Neural progenitor cell (in vitro differentiated cells): ENCODE results near the gene BRINP2. TPM values are rescaled to one million over a fixed set of nuclear protein-coding genes. Genes with fewer than 3 reads are reported as not detected.

ENCODE experiments used
- DNase-seq: peaks from one replicate; pipeline ENCODE4 v3.0.0-alpha.2; 2016; ENCODE audit warnings: low spot score
- H2AFZ ChIP-seq: fragments of 200-600 bp; sonication (generic); replicated peaks from 2 replicates; pipeline ENCODE4 v1.6.1; 2016; ENCODE audit warnings: antibody characterized with exemption
- H3F3A ChIP-seq: fragments of 200-600 bp; sonication (generic); 2 replicates; pipeline ENCODE4 v1.6.1; 2016; ENCODE audit warnings: antibody characterized with exemption, low read depth
- H3K27ac ChIP-seq: fragments of 200-600 bp; sonication (generic); 2 replicates; pipeline ENCODE4 v1.5.1; 2016; ENCODE audit warnings: mild to moderate bottlenecking
- H3K27me3 ChIP-seq: fragments of 200-600 bp; sonication (generic); 2 replicates; pipeline ENCODE4 v1.6.1; 2016; ENCODE audit warnings: mild to moderate bottlenecking, moderate library complexity
- H3K36me3 ChIP-seq: fragments of 200-600 bp; sonication (generic); 2 replicates; pipeline ENCODE4 v1.5.1; 2016
- H3K4me1 ChIP-seq: fragments of 200-600 bp; sonication (generic); 2 replicates; pipeline ENCODE4 v1.6.1; 2016; ENCODE audit warnings: mixed run types
- H3K4me2 ChIP-seq: fragments of 200-600 bp; sonication (generic); 2 replicates; pipeline ENCODE4 v1.6.1; 2016
- H3K4me3 ChIP-seq: fragments of 200-600 bp; sonication (generic); 2 replicates; pipeline ENCODE4 v1.5.1; 2016
- H3K79me2 ChIP-seq: fragments of 200-600 bp; sonication (generic); 2 replicates; pipeline ENCODE4 v1.6.1; 2016; ENCODE audit warnings: low read depth
- H3K9ac ChIP-seq: fragments of 200-600 bp; sonication (generic); 2 replicates; pipeline ENCODE4 v1.6.1; 2016
- H3K9me3 ChIP-seq: fragments of 200-600 bp; sonication (generic); 2 replicates; pipeline ENCODE4 v1.5.1; 2016; ENCODE audit warnings: low read depth
- H4K20me1 ChIP-seq: fragments of 200-600 bp; sonication (generic); 2 replicates; pipeline ENCODE4 v1.6.1; 2016; ENCODE audit warnings: low read depth
- H3K27ac Mint-ChIP-seq: 3 replicates; pipeline ENCODE4 v1.8.0; 2021; ENCODE audit warnings: mixed read lengths
- H3K27me3 Mint-ChIP-seq: 2 replicates; pipeline ENCODE4 v1.8.0; 2022; ENCODE audit warnings: low read depth, mild to moderate bottlenecking, inconsistent platforms, moderate library complexity, mixed read lengths; ENCODE audit not compliant: insufficient read depth
- H3K36me3 Mint-ChIP-seq: 3 replicates; pipeline ENCODE4 v1.8.0; 2021; ENCODE audit warnings: mixed read lengths
- H3K4me1 Mint-ChIP-seq: 3 replicates; pipeline ENCODE4 v1.8.0; 2021; ENCODE audit warnings: mixed read lengths
- H3K4me3 Mint-ChIP-seq: 3 replicates; pipeline ENCODE4 v1.8.0; 2021; ENCODE audit warnings: mild to moderate bottlenecking, moderate library complexity, mixed read lengths
- H3K9me3 Mint-ChIP-seq: 3 replicates; pipeline ENCODE4 v1.8.0; 2020; ENCODE audit warnings: mixed read lengths
- CTCF ChIP-seq: fragments of 200-600 bp; sonication (generic); IDR thresholded peaks from 2 replicates; pipeline ENCODE4 v1.5.1; 2017; ENCODE audit warnings: antibody characterized with exemption, mild to moderate bottlenecking
- EZH2 ChIP-seq: fragments of 200-600 bp; sonication (generic); IDR thresholded peaks from 2 replicates; pipeline ENCODE4 v1.6.1; 2017; ENCODE audit warnings: antibody characterized with exemption, mild to moderate bottlenecking, moderate library complexity
- EZH2phosphoT487 ChIP-seq: fragments of 200-600 bp; sonication (generic); IDR thresholded peaks from 2 replicates; pipeline ENCODE4 v1.6.1; 2017; ENCODE audit warnings: antibody characterized with exemption
- total RNA-seq: library from RNA; depleted of rRNA; stranded (reverse); fragments of >200 nt; gene quantifications from 2 replicates; pipeline ENCODE4 v1.2.3, GENCODE V29; 2015; ENCODE audit warnings: low replicate concordance

The BRINP2 gene
- total RNA-seq, 1 donor from 2014 or later, result not detected

GRCh38 chr1:177185209-177185608 lies 14.5 kb downstream of the BRINP2 start:
- Mint-ChIP-seq H3K4me1 (peaks cover 17% of the 10 kb centered on the region), H3K36me3 (no peaks in the 10 kb centered on the region), H3K27me3 (peaks cover 6% of the 10 kb centered on the region), H3K27ac (no peak overlapping the region), H3K9me3 (peaks cover 5% of the 10 kb centered on the region), H3K4me3 (no peak overlapping the region)
- peak; percentile 29 for DNase-seq
- Histone ChIP-seq H3K27ac (no peak overlapping the region), H3K4me1 (peaks cover 11% of the 10 kb centered on the region), H2AFZ (no peak overlapping the region), H3K9me3 (no peaks in the 10 kb centered on the region), H3K4me3 (no peak overlapping the region), H3K27me3 (peaks cover 21% of the 10 kb centered on the region), H3K79me2 (no peaks in the 10 kb centered on the region), H3K36me3 (no peaks in the 10 kb centered on the region), H3K4me2 (no peak overlapping the region), H3F3A (peaks cover 19% of the 10 kb centered on the region), H3K9ac (no peak overlapping the region), H4K20me1 (no peaks in the 10 kb centered on the region)
- TF ChIP-seq CTCF (peak; percentile 58), EZH2phosphoT487 (no peak)

GRCh38 chr1:177186639-177187038 lies 15.9 kb downstream of the BRINP2 start:
- H3K27me3 Mint-ChIP-seq, result peaks cover 2% of the 10 kb centered on the region
- H3K9me3 Mint-ChIP-seq, result peaks cover 5% of the 10 kb centered on the region
- Histone ChIP-seq H3K27me3 (peaks cover 16% of the 10 kb centered on the region), H2AFZ (no peak overlapping the region), H3K9me3 (no peaks in the 10 kb centered on the region), H3K79me2 (no peaks in the 10 kb centered on the region), H3K36me3 (no peaks in the 10 kb centered on the region), H3K4me2 (no peak overlapping the region), H3K9ac (no peak overlapping the region), H3K27ac (no peak overlapping the region), H3K4me3 (no peak overlapping the region), H3F3A (peaks cover 11% of the 10 kb centered on the region), H3K4me1 (peaks cover 4% of the 10 kb centered on the region), H4K20me1 (no peaks in the 10 kb centered on the region)
- H3K4me3 Mint-ChIP-seq, result no peak overlapping the region
- TF ChIP-seq CTCF (no peak), EZH2phosphoT487 (no peak)
- no peak for DNase-seq
- H3K4me1 Mint-ChIP-seq, result peaks cover 5% of the 10 kb centered on the region
- no peaks in the 10 kb centered on the region for H3K36me3 Mint-ChIP-seq
- no peak overlapping the region for H3K27ac Mint-ChIP-seq

GRCh38 chr1:177190308-177190970 lies 19.7 kb downstream of the BRINP2 start:
- H4K20me1 ChIP-seq, result no peaks in the 10 kb centered on the region
- H2AFZ ChIP-seq, result no peak overlapping the region
- H3K9me3 ChIP-seq, result no peaks in the 10 kb centered on the region
- no peaks in the 10 kb centered on the region for H3K79me2 ChIP-seq
- H3K4me2 ChIP-seq, result no peak overlapping the region
- H3K4me1 ChIP-seq, result no peaks in the 10 kb centered on the region
- H3K27ac ChIP-seq, result no peak overlapping the region
- no peak for TF ChIP-seq EZH2
- no peak for TF ChIP-seq CTCF
- no peak for TF ChIP-seq EZH2phosphoT487
- no peak overlapping the region for H3K4me3 ChIP-seq
- H3F3A ChIP-seq, result no peaks in the 10 kb centered on the region
- Mint-ChIP-seq H3K27ac (no peak overlapping the region), H3K9me3 (no peaks in the 10 kb centered on the region), H3K4me1 (no peaks in the 10 kb centered on the region), H3K27me3 (no peaks in the 10 kb centered on the region), H3K4me3 (no peak overlapping the region), H3K36me3 (no peaks in the 10 kb centered on the region)
- H3K9ac ChIP-seq, result no peak overlapping the region
- H3K27me3 ChIP-seq, result peaks cover 39% of the 10 kb centered on the region
- no peak for DNase-seq
- H3K36me3 ChIP-seq, result no peaks in the 10 kb centered on the region
